HUES48 (cell line): ENCODE measurements around the gene JADE3.
"Not testable (repeated sequence)": the region's sequence is repeated elsewhere in the genome, so short reads cannot be mapped to it uniquely, and the experiment has no call there.

ENCODE experiments used
- H3K27ac ChIP-seq: one replicate; pipeline ENCODE4 v1.7.0; 2013; ENCODE audit warnings: low read depth, low read length, inconsistent platforms
- H3K27me3 ChIP-seq: 2 replicates; pipeline ENCODE4 v1.6.1; 2013; ENCODE audit warnings: mild to moderate bottlenecking, low read length; ENCODE audit not compliant: control insufficient read depth, insufficient read depth
- H3K36me3 ChIP-seq: 2 replicates; pipeline ENCODE4 v1.6.1; 2013; ENCODE audit warnings: low read length; ENCODE audit not compliant: control insufficient read depth, insufficient read depth
- H3K4me1 ChIP-seq: 2 replicates; pipeline ENCODE4 v1.6.1; 2013; ENCODE audit warnings: mild to moderate bottlenecking, low read length; ENCODE audit not compliant: control insufficient read depth, insufficient read depth
- H3K4me3 ChIP-seq: 2 replicates; pipeline ENCODE4 v1.5.1; 2013; ENCODE audit warnings: mild to moderate bottlenecking, low read depth, low read length
- H3K9ac ChIP-seq: 2 replicates; pipeline ENCODE4 v1.6.1; 2013; ENCODE audit warnings: mild to moderate bottlenecking, low read depth, low read length, moderate library complexity
- H3K9me3 ChIP-seq: 2 replicates; pipeline ENCODE4 v1.6.1; 2013; ENCODE audit warnings: low read length; ENCODE audit not compliant: control insufficient read depth, insufficient read depth

Gene JADE3

GRCh38 chrX:46961097-46961496 lies 48.9 kb downstream of the JADE3 start:
- Histone ChIP-seq H3K4me1 (peaks cover 24% of the 10 kb centered on the region), H3K9me3 (no peaks in the 10 kb centered on the region), H3K4me3 (no peak overlapping the region), H3K27me3 (no peaks in the 10 kb centered on the region), H3K9ac (no peak overlapping the region), H3K36me3 (no peaks in the 10 kb centered on the region), H3K27ac (no peak overlapping the region)

GRCh38 chrX:46961574-46962283 lies 49.5 kb downstream of the JADE3 start:
- no peak overlapping the region for H3K4me3 ChIP-seq
- H3K27me3 ChIP-seq, result no peaks in the 10 kb centered on the region
- H3K9ac ChIP-seq, result no peak overlapping the region
- no peaks in the 10 kb centered on the region for H3K9me3 ChIP-seq
- H3K27ac ChIP-seq, result no peak overlapping the region
- peaks cover 29% of the 10 kb centered on the region for H3K4me1 ChIP-seq
- no peaks in the 10 kb centered on the region for H3K36me3 ChIP-seq

- Histone ChIP-seq H3K27ac (no peak overlapping the region), H3K4me1 (peaks cover 37% of the 10 kb centered on the region), H3K9me3 (no peaks in the 10 kb centered on the region), H3K27me3 (no peaks in the 10 kb centered on the region), H3K36me3 (no peaks in the 10 kb centered on the region), H3K4me3 (no peak overlapping the region), H3K9ac (no peak overlapping the region)
These were observed 53.0 kb downstream of the JADE3 start for GRCh38 chrX:46965125-46965758.

GRCh38 chrX:46967547-46967946 lies 55.3 kb downstream of the JADE3 start:
- no peaks in the 10 kb centered on the region for H3K27me3 ChIP-seq
- no peak overlapping the region for H3K4me3 ChIP-seq
- H3K27ac ChIP-seq, result peak overlapping the region; percentile 14
- no peaks in the 10 kb centered on the region for H3K36me3 ChIP-seq
- H3K4me1 ChIP-seq, result peaks cover 25% of the 10 kb centered on the region
- no peak overlapping the region for H3K9ac ChIP-seq
- H3K9me3 ChIP-seq, result no peaks in the 10 kb centered on the region

GRCh38 chrX:46977046-46977445 lies 64.8 kb downstream of the JADE3 start:
- not testable (repeated sequence) for H3K4me3 ChIP-seq, H3K9ac ChIP-seq, H3K36me3 ChIP-seq, H3K9me3 ChIP-seq, H3K27me3 ChIP-seq, H3K27ac ChIP-seq
- H3K4me1 ChIP-seq, result peaks cover 22% of the 10 kb centered on the region

GRCh38 chrX:46978341-46979291 lies 66.4 kb downstream of the JADE3 start:
- no peak overlapping the region for H3K4me3 ChIP-seq
- no peaks in the 10 kb centered on the region for H3K27me3 ChIP-seq
- peak overlapping the region; percentile 43 for H3K27ac ChIP-seq
- H3K4me1 ChIP-seq, result peaks cover 23% of the 10 kb centered on the region
- H3K36me3 ChIP-seq, result no peaks in the 10 kb centered on the region
- H3K9ac ChIP-seq, result no peak overlapping the region
- no peaks in the 10 kb centered on the region for H3K9me3 ChIP-seq

- H3K9ac ChIP-seq, result no peak overlapping the region
- no peak overlapping the region for H3K27ac ChIP-seq
- peaks cover 29% of the 10 kb centered on the region for H3K36me3 ChIP-seq
- H3K27me3 ChIP-seq, result no peaks in the 10 kb centered on the region
- no peak overlapping the region for H3K4me3 ChIP-seq
- H3K9me3 ChIP-seq, result no peaks in the 10 kb centered on the region
- H3K4me1 ChIP-seq, result peaks cover 10% of the 10 kb centered on the region
These were observed 72.5 kb downstream of the JADE3 start for GRCh38 chrX:46984705-46985104.

GRCh38 chrX:46989548-46989947 lies 77.3 kb downstream of the JADE3 start:
- H3K4me3 ChIP-seq, result no peak overlapping the region
- peaks cover 29% of the 10 kb centered on the region for H3K36me3 ChIP-seq
- no peaks in the 10 kb centered on the region for H3K27me3 ChIP-seq
- H3K4me1 ChIP-seq, result peaks cover 27% of the 10 kb centered on the region
- H3K27ac ChIP-seq, result no peak overlapping the region
- H3K9ac ChIP-seq, result no peak overlapping the region
- H3K9me3 ChIP-seq, result no peaks in the 10 kb centered on the region

GRCh38 chrX:46991664-46992063 lies 79.4 kb downstream of the JADE3 start:
- H3K9me3 ChIP-seq, result 0 out of 2 replicates have a peak, but pooled peaks cover 2% of the 10 kb centered on the region
- peaks cover 17% of the 10 kb centered on the region for H3K36me3 ChIP-seq
- no peak overlapping the region for H3K9ac ChIP-seq
- H3K27ac ChIP-seq, result peak overlapping the region; percentile 62
- peaks cover 27% of the 10 kb centered on the region for H3K4me1 ChIP-seq
- H3K27me3 ChIP-seq, result no peaks in the 10 kb centered on the region
- peak overlapping the region; percentile 38 for H3K4me3 ChIP-seq

- Histone ChIP-seq H3K27ac (peak overlapping the region; percentile 18), H3K36me3 (peaks cover 13% of the 10 kb centered on the region), H3K4me3 (peak overlapping the region; percentile 38), H3K4me1 (peaks cover 27% of the 10 kb centered on the region), H3K27me3 (no peaks in the 10 kb centered on the region), H3K9me3 (0 out of 2 replicates have a peak, but pooled peaks cover 3% of the 10 kb centered on the region), H3K9ac (no peak overlapping the region)
These were observed 79.8 kb downstream of the JADE3 start for GRCh38 chrX:46992070-46992469.
